AG09309 (cell line): Measurements from ENCODE around the gene MLF2.

Experiments
- DNase-seq: peaks from one replicate; pipeline ENCODE4 v3.0.0-alpha.2; 2010; ENCODE audit warnings: low read depth
- H3K4me3 ChIP-seq: 2 replicates; pipeline ENCODE4 v1.5.1; 2011; ENCODE audit warnings: mild to moderate bottlenecking, low read depth, low read length, moderate library complexity; ENCODE audit not compliant: control insufficient read depth
- TF ChIP-seq, protein P1 (sequence below): IDR thresholded peaks from 2 replicates; pipeline ENCODE4 v1.5.1; 2011; ENCODE audit warnings: mild to moderate bottlenecking, low read depth, low read length, inconsistent platforms; ENCODE audit not compliant: insufficient read depth, control insufficient read depth; ENCODE audit errors: missing control alignments

The MLF2 gene

DNA sequence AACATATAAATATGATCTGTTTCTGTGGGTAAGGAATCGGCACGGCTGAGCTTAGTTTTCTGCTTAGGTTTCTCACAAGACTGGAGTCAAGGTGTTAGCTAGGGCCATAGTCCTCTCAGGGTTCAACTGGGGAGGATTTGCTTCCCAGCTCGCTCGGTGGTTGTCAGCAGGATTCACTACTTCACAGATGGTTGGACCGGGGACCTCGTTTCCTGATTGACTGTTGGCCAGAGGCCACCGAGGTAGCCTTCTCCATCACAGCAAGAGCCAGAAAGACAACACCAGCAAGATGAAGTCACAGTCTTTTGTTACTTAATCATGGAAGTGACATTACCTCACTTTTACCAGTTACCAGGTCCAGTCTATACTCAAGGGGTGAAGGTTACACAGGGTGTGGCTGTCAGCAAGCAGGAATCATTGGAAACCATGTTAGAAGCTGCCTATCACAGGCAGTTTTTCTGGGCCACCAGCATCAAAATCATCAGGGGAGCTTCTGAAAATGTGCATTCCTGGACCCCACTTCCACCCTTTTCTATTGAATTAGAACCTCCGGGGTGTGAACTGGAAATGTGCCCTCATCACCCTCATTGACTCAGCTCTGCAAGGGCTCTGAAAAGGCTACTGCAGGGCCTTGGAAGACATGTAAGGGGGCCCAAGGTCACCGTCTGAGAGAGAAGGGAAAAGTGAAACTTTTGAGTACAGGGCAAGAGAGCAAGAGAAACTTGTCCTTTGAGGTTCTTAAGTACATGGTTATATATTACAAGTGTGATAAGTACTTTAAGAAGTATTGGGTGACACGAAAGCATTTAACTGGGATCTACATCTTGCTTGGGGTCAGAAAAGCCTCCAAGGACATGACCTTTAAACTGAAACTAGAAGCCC is 18.2 kb downstream of the MLF2 start:
- H3K4me3 ChIP-seq: no peak overlapping the region
- no peak for DNase-seq
- TF ChIP-seq, protein P1, sequence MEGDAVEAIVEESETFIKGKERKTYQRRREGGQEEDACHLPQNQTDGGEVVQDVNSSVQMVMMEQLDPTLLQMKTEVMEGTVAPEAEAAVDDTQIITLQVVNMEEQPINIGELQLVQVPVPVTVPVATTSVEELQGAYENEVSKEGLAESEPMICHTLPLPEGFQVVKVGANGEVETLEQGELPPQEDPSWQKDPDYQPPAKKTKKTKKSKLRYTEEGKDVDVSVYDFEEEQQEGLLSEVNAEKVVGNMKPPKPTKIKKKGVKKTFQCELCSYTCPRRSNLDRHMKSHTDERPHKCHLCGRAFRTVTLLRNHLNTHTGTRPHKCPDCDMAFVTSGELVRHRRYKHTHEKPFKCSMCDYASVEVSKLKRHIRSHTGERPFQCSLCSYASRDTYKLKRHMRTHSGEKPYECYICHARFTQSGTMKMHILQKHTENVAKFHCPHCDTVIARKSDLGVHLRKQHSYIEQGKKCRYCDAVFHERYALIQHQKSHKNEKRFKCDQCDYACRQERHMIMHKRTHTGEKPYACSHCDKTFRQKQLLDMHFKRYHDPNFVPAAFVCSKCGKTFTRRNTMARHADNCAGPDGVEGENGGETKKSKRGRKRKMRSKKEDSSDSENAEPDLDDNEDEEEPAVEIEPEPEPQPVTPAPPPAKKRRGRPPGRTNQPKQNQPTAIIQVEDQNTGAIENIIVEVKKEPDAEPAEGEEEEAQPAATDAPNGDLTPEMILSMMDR: no peak

DNA sequence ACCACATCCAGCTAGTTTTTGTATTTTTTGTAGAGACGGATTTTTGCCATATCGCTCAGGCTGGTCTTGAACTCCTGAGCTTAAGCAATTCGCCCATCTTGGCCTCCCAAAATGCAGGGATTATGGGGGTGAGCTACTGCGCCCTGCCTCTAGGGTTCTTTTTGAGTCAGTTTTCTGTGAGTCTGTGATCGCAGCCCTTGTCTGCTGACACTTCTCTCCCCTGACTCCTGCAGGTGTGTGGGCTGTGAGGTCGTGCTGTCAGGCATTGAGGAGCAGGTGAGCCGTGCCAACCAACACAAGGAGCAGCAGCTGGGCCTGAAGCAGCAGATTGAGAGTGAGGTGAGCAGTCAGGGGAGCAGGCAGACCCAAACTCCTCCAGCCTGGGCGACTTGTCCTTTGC is 22.8 kb downstream of the MLF2 start:
- H3K4me3 ChIP-seq: no peak overlapping the region
- DNase-seq: no peak
- TF ChIP-seq, protein P1: no peak

DNA sequence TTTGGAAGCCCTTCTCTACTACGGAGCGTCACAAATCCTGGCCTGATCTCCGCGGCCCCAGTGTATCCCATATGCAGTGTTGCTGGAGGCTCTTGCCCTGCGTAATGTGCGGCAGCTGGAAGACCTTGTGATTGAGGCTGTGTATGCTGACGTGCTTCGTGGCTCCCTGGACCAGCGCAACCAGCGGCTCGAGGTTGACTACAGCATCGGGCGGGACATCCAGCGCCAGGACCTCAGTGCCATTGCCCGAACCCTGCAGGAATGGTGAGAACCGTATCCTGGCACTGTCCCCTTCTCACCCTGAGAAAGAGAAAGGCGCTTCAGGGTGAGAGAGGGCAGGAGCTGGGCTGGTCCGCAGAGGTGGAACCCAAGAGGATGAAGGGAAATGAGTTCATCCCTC is 23.8 kb downstream of the MLF2 start:
- DNase-seq: no peak
- TF ChIP-seq, protein P1: no peak
- no peak overlapping the region for H3K4me3 ChIP-seq

DNA sequence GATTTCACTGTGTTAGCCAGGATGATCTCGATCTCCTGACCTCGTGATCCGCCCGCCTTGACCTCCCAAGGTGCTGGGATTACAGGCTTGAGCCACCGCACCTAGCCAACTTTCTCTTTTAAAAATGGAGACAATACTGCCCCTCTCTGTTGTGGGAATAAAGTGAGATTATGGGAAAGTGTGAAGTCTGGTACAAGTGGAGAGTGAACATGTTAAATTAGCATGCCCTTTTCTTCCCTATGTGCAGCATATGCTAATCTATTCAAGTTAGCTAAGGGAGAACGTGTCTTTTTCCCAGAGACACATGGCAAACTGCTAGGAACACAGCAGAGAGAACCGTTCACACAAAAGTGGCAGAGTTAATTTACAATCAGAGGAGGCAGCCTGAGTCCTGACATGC is 27.6 kb downstream of the MLF2 start:
- TF ChIP-seq, protein P1: no peak
- no peak for DNase-seq
- H3K4me3 ChIP-seq: no peak overlapping the region

DNA sequence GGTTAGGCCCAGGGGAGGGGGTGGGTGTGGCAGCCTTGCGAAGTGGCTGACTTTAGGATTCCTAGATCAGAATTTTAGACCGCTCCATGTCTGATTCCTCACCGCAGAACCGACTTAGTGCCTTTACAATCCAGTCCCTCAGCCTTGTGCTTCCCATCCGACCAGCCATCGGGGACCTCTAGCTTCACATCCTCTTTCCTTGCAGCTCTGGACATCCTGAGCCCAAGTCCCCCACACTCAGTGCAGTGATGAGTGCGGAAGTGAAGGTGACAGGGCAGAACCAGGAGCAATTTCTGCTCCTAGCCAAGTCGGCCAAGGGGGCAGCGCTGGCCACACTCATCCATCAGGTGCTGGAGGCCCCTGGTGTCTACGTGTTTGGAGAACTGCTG is 28.5 kb downstream of the MLF2 start:
- DNase-seq: no peak
- TF ChIP-seq, protein P1: no peak

DNA sequence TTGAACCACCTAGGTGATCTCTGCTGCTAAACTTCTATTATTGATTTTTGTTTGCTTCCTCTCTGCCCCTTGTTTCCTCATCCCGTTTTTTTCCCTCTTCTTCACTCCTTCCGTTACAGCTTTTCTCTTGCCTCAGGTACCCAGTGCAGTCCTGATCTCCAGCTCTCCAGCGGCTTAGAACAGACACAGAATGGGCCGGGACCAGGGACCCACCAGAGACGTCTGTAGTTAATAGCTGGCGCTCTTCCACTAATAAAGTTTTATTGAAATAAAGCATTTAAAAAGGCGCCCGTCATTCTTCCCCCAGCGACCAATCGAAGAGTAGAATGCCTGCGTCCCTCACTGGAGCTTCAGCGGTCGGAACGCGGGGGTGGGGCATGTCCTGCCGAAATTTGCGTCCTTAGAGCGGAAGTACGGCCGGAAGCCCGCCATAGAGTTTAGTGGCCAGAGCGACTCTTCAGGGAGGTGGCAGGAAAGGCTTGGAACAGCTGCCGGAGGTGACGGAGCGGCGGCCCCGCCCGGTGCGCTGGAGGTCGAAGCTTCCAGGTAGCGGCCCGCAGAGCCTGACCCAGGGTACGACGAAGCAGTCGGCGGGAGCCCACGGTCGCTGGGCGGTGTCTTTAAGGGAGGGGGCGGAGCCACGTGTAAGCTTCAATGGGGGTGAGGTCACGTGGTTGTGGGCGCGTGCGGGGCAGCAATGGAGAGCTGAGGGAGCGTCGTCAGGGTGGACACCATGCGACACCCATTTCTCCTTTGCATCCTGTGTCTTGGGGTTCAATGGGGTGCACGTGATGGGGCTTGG is 29.1 kb downstream of the MLF2 start, which contains the start of gene COPS7A:
COPS7A (plus strand) TSS at position 440 of the 802 bp plus-strand sequence. CDS start 611 bp downstream, outside the sequence.
- DNase-seq: peak; percentile 89
- TF ChIP-seq, protein P1: no peak
- H3K4me3 ChIP-seq: peak within 1 kb of the TSS; percentile 73

More for the DNA sequence above, 28.5 kb downstream of the MLF2 start:
- H3K4me3 ChIP-seq: peak overlapping the region; percentile 73
